Gastroesophageal sphincter (tissue), 4 donors: ENCODE measurements around the gene SFXN2. TPM values are rescaled to one million over a fixed set of nuclear protein-coding genes. Genes with fewer than 3 reads are reported as not detected.
"Not testable (repeated sequence)": the region's sequence is repeated elsewhere in the genome, so short reads cannot be mapped to it uniquely, and the experiment has no call there.

Experiments
- ATAC-seq: fragments of 150-250 bp; one replicate; pipeline ENCODE4 v1.9.1; 2016; ENCODE audit warnings: mild to moderate bottlenecking, moderate library complexity
- H3K27ac ChIP-seq, 4 donors: fragments of 200-600 bp; sonication (generic) in 3 of 4; 1 replicate in 3 of 4; 2 replicates in 1 of 4; pipeline ENCODE4 v1.5.1; 2016 to 2019
- H3K27me3 ChIP-seq: fragments of 200-600 bp; sonication (generic); one replicate; pipeline ENCODE4 v1.5.1; 2019
- H3K36me3 ChIP-seq, 2 donors: fragments of 200-600 bp; sonication (generic); one replicate each; pipeline ENCODE4 v1.5.1; 2019; ENCODE audit warnings: control low read depth in 1 of 2
- H3K4me1 ChIP-seq, 3 donors: fragments of 200-600 bp; sonication (generic); 1 replicate in 2 of 3; 2 replicates in 1 of 3; pipeline ENCODE4 v1.5.1; 2016 to 2019; ENCODE audit warnings: control low read depth in 2 of 3
- H3K4me3 ChIP-seq, 2 donors: fragments of 200-600 bp; sonication (generic); one replicate each; pipeline ENCODE4 v1.5.1; 2019; ENCODE audit warnings: mild to moderate bottlenecking in 1 of 2, moderate library complexity in 1 of 2
- H3K9me3 ChIP-seq, 3 donors: fragments of 200-600 bp; sonication (generic); one replicate each; pipeline ENCODE4 v1.5.1; 2017 to 2019; ENCODE audit warnings: control low read depth in 2 of 3
- CTCF ChIP-seq, 4 experiments: fragments of 200-600 bp in 2 of 4; fragments of 450-650 bp in 2 of 4; sonication (generic) in 1 of 4; IDR thresholded peaks; one replicate each; pipeline ENCODE4 v1.5.1; 2017 to 2019; ENCODE audit warnings: antibody characterized with exemption in 4 of 4, mild to moderate bottlenecking in 2 of 4, moderate library complexity in 2 of 4
- EP300 ChIP-seq: sonication (generic); formaldehyde crosslinking; IDR thresholded peaks from one replicate; pipeline ENCODE4 v1.6.1; 2017; ENCODE audit warnings: antibody characterized with exemption, mild to moderate bottlenecking
- POLR2A ChIP-seq, 2 donors: fragments of 450-650 bp; IDR thresholded peaks; one replicate each; pipeline ENCODE4 v1.6.1; 2017; ENCODE audit warnings: antibody characterized with exemption in 2 of 2, mild to moderate bottlenecking in 2 of 2, moderate library complexity in 1 of 2
- POLR2AphosphoS5 ChIP-seq: sonication (generic); formaldehyde crosslinking; IDR thresholded peaks from one replicate; pipeline ENCODE4 v1.6.1; 2017; ENCODE audit warnings: antibody characterized with exemption
- WGBS, 2 donors: methylation state at CpG; one replicate each; pipeline ENCODE4 v1.1.5; 2018; ENCODE audit warnings: low coverage in 1 of 2; 5-methylcytosine and 5-hydroxymethylcytosine counted together
- total RNA-seq, 4 donors: library from RNA; depleted of rRNA; stranded (reverse); fragments of >200 nt; gene quantifications; one replicate each; pipeline ENCODE4 v1.1.0, GENCODE V29; 2016

The SFXN2 gene
- total RNA-seq, 4 donors from 2014 or later, result 0.45 to 3.2 (median 1.2) TPM

DNA sequence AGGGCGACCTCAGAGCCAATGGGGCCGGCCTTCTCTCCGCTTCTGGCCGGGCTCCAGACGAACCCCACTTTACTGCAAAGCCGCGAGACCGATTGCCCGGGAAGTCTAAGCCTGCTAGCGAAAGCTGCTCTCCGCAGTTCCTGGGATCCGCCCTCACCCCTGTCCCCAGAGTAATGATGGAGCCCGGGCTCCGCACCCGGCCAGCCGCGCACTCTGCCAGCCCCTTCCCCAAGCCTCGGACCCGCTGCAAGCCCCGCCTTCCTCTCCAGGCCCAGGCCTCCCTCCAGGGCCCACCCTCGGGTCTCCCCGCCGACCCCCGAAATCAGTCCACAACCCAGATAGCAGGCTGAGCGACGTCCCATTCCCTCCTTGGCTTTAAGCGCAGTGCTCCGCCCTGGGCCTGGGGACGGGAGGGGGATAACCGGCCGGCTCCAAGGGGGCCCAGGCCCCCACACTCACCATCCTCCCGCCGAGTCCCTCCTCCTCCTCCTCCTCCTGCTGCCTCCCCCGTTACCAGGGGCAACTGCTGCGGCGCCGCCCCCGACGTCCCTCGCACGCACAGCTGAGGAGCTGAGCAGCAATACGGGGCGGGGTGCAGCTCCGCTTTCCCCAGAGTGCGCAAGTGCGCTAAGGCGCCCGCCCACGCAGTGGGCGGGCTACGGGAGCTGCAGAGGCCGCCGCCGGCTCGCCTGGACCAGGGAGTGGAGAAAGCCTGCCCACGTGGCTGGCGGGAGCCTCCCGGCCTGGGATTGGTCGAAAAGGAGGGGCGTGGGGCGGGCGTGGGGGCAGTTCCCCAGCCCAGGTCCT lies 419 bp upstream of the SFXN2 start, which contains the start of gene ARL3:
TSS of gene ARL3 (minus strand) at position 584 of the 807 bp plus-strand sequence. CDS start at position 462, 122 bp downstream.
- H3K36me3 ChIP-seq, result no peaks in the 10 kb centered on the region
- H3K27ac ChIP-seq, result peak within 1 kb of the TSS; percentile 66 to 96 (median 90)
- peaks cover 0 to 61% (median 6%) of the 10 kb centered on the region in 3 donors for H3K4me1 ChIP-seq
- TF ChIP-seq POLR2A (IDR thresholded peaks at IDR 0.05) (peak; percentile 46 to 48), CTCF (IDR thresholded peaks at IDR 0.05) (peak in 3 of 4 experiments; percentile 43 to 63 (median 51)), EP300 (no peak), POLR2AphosphoS5 (peak; percentile 77)
- peak; percentile 98 for ATAC-seq
- no peaks in the 10 kb centered on the region for H3K9me3 ChIP-seq
- H3K4me3 ChIP-seq, result peak within 1 kb of the TSS; percentile 70 to 84
- H3K27me3 ChIP-seq, result no peaks in the 10 kb centered on the region
- no CpG with 5 or more reads among the region's 62 CpGs for WGBS, 2 donors

- Histone ChIP-seq H3K4me1 (peaks cover 0 to 50% (median 6%) of the 10 kb centered on the region in 3 donors), H3K9me3 (no peaks in the 10 kb centered on the region), H3K36me3 (no peaks in the 10 kb centered on the region), H3K27me3 (no peaks in the 10 kb centered on the region), H3K27ac (no peak overlapping the region), H3K4me3 (no peak overlapping the region)
- TF ChIP-seq POLR2A (IDR thresholded peaks at IDR 0.05), result no peak
- TF ChIP-seq POLR2AphosphoS5, result no peak
- no peak for TF ChIP-seq CTCF (IDR thresholded peaks at IDR 0.05)
- TF ChIP-seq EP300, result no peak
- 86 to 100% methylated on average over 1 of the region's 1 CpG for WGBS, 2 donors
- no peak for ATAC-seq
Observed at GRCh38 chr10:102715880-102716279, 1.4 kb downstream of the SFXN2 start.

DNA sequence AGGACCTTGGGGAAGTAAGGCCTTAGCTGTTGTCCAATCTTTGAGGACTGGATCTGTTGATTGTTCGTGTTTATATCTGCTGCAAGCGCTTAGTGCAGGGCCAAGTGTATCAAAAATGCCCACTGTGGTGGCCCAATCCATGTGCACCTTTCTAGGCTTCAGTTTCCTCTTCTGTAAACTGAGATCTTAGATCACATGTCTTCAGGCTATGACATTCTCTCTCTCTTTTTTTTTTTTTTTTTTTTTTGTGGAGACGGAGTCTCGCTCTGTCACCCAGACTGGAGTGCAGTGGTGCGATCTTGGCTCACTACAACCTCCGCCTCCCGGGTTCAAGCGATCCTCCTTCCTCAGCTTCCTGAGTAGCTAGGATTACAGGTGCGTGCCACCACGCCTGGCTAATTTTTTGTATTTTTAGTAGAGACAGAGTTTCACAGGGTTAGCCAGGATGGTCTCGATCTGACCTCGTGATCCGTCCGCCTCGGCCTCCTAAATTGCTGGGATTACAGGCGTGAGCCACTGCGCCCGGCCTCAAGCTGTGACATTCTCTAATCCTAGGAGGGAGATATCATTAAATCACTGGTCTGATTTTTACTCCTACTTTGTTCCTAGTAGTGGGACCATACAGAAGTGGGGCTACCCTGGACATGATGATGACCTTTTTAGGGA lies 2.6 kb downstream of the SFXN2 start:
- peak overlapping the region in 1 of 4 donors; percentile 54 for H3K27ac ChIP-seq
- ATAC-seq, H3K27me3 ChIP-seq, H3K9me3 ChIP-seq, H3K36me3 ChIP-seq, H3K4me3 ChIP-seq: not testable (repeated sequence)
- WGBS, 2 donors, result 85 to 92% methylated on average over 5 to 13 of the region's 18 CpGs
- peaks cover 0 to 45% (median 6%) of the 10 kb centered on the region in 3 donors for H3K4me1 ChIP-seq

DNA sequence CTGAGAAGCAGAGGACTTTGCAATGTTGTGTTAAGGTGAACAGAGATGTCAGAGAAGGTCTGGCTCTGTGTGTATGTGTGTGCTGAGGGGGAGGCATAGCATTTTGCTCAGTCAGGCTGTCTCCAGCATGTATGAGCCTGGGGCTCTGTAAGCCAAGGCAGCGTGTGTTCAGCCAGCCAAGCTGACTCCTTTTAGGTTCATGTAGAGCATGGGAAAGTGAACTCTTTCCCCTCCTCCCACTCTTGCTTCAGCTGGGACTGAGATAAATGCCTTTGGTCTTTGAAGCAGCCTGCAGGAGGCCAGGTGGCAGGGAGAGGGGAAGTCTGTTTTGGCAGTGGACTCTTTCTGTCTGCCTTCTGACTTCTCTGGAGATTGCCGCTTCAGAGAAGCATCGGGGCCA lies 3.8 kb downstream of the SFXN2 start:
- Histone ChIP-seq H3K4me1 (peaks cover 0 to 33% (median 6%) of the 10 kb centered on the region in 3 donors), H3K27ac (peak overlapping the region in 3 of 4 donors; percentile 54 to 57 (median 56)), H3K9me3 (no peaks in the 10 kb centered on the region), H3K36me3 (no peaks in the 10 kb centered on the region), H3K27me3 (no peaks in the 10 kb centered on the region), H3K4me3 (no peak overlapping the region)
- 43% methylated on average over 2 of the region's 3 CpGs; no CpG with 5 or more reads in 1 of the 2 donors for WGBS, 2 donors
- TF ChIP-seq CTCF (IDR thresholded peaks at IDR 0.05), result no peak
- no peak for ATAC-seq

DNA sequence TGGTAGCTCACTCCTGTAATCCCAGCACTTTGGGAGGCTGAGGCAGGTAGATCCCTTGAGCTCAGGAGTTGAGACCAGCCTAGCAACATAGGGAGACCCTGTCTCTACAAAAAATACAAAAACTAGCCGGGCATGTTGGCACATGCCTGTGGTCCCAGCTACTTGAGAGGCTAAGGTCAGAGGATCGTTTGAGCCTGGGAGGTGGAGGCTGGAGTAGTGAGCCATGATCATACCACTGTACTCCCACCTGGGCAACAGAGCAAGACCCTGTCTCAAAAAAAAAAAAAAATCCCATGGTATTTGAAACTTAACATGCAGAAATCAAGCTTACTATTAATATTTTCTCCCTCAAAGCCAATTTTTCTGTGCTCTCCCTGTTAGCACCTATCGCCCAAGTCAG lies 5.9 kb downstream of the SFXN2 start:
- Histone ChIP-seq H3K4me3 (no peak overlapping the region), H3K9me3 (no peaks in the 10 kb centered on the region), H3K27me3 (no peaks in the 10 kb centered on the region), H3K27ac (no peak overlapping the region), H3K4me1 (peaks cover 0 to 21% (median under 1%) of the 10 kb centered on the region in 3 donors), H3K36me3 (no peaks in the 10 kb centered on the region)
- WGBS, 2 donors, result 83 to 100% methylated on average over 1 to 3 of the region's 3 CpGs
- ATAC-seq, result no peak
- TF ChIP-seq POLR2A (IDR thresholded peaks at IDR 0.05) (no peak), POLR2AphosphoS5 (no peak), EP300 (no peak), CTCF (IDR thresholded peaks at IDR 0.05) (no peak)
